HepG2 (cell line): ENCODE results near the gene NBL1. TPM values are rescaled to one million over a fixed set of nuclear protein-coding genes. Genes with fewer than 3 reads are reported as not detected.

Experiments used
- ARID2 ChIP-seq: sonication (generic); formaldehyde crosslinking; IDR thresholded peaks from 2 replicates; pipeline ENCODE4 v1.8.1; 2022; ENCODE audit warnings: mild to moderate bottlenecking, missing genetic modification reagents, borderline replicate concordance
- FOSL2 ChIP-seq: sonication (generic); formaldehyde crosslinking; IDR thresholded peaks from 2 replicates; pipeline ENCODE4 v1.4.0; 2020; ENCODE audit warnings: missing genetic modification reagents
- FOXA3 ChIP-seq: IDR thresholded peaks from 2 replicates; pipeline ENCODE4 v1.6.1; 2016; ENCODE audit warnings: missing genetic modification reagents, missing compliant biosample characterization
- GPN1 ChIP-seq: sonication (generic); formaldehyde crosslinking; IDR thresholded peaks from 2 replicates; pipeline ENCODE4 v1.5.1; 2020; ENCODE audit warnings: missing genetic modification reagents, borderline replicate concordance
- HCFC1 ChIP-seq: fragments of 150-350 bp; IDR thresholded peaks from 2 replicates; pipeline ENCODE4 v1.6.1; 2014; ENCODE audit warnings: low read depth, low read length
- HNF4A ChIP-seq: sonication (generic); formaldehyde crosslinking; IDR thresholded peaks from 2 replicates; pipeline ENCODE4 v1.4.0; 2020; ENCODE audit warnings: missing genetic modification reagents
- MED1 ChIP-seq: sonication (generic); formaldehyde crosslinking; IDR thresholded peaks from 2 replicates; pipeline ENCODE4 v1.4.0; 2020; ENCODE audit warnings: missing genetic modification reagents
- PLRG1 ChIP-seq: fragments of 450-650 bp; conservative IDR thresholded peaks from 2 replicates; pipeline ENCODE4 v1.6.1; 2016
- RARG ChIP-seq: sonication (generic); formaldehyde crosslinking; IDR thresholded peaks from 2 replicates; pipeline ENCODE4 v1.4.0; 2020; ENCODE audit warnings: low read depth, mild to moderate bottlenecking, missing genetic modification reagents
- REPIN1 ChIP-seq: sonication (generic); formaldehyde crosslinking; IDR thresholded peaks from 2 replicates; pipeline ENCODE4 v1.8.0; 2022; ENCODE audit warnings: missing genetic modification reagents, low read depth, mild to moderate bottlenecking, borderline replicate concordance
- REXO4 ChIP-seq: sonication (generic); formaldehyde crosslinking; IDR thresholded peaks from 2 replicates; pipeline ENCODE4 v1.8.0; 2022; ENCODE audit warnings: missing genetic modification reagents, mild to moderate bottlenecking, borderline replicate concordance
- SAP130 ChIP-seq: IDR thresholded peaks from 2 replicates; pipeline ENCODE4 v1.6.1; 2016; ENCODE audit warnings: low read depth
- SRSF4 ChIP-seq: fragments of 200-400 bp; formaldehyde crosslinking; IDR thresholded peaks from one replicate; pipeline ENCODE4 v1.6.1; 2018; ENCODE audit warnings: mild to moderate bottlenecking, low read depth, low read length, moderate library complexity; ENCODE audit not compliant: poor library complexity, severe bottlenecking
- TRIM24 ChIP-seq: sonication (generic); formaldehyde crosslinking; IDR thresholded peaks from 2 replicates; pipeline ENCODE4 v1.8.0; 2022; ENCODE audit warnings: mild to moderate bottlenecking, missing genetic modification reagents
- ZNF331 ChIP-seq: sonication (generic); formaldehyde crosslinking; IDR thresholded peaks from 2 replicates; pipeline ENCODE4 v1.4.0; 2020; ENCODE audit warnings: missing genetic modification reagents
- ZNF343 ChIP-seq: sonication (generic); formaldehyde crosslinking; IDR thresholded peaks from 2 replicates; pipeline ENCODE4 v1.4.0; 2020; ENCODE audit warnings: mild to moderate bottlenecking, missing genetic modification reagents
- ZNF44 ChIP-seq: sonication (generic); formaldehyde crosslinking; IDR thresholded peaks from 2 replicates; pipeline ENCODE4 v1.5.1; 2020; ENCODE audit warnings: mild to moderate bottlenecking, missing genetic modification reagents
- ZNF460 ChIP-seq: sonication (generic); formaldehyde crosslinking; IDR thresholded peaks from 2 replicates; pipeline ENCODE4 v1.5.1; 2020; ENCODE audit warnings: missing genetic modification reagents, mild to moderate bottlenecking, borderline replicate concordance
- ZNF549 ChIP-seq: sonication (generic); formaldehyde crosslinking; IDR thresholded peaks from 2 replicates; pipeline ENCODE4 v1.5.0; 2020; ENCODE audit warnings: missing genetic modification reagents
- ZNF709 ChIP-seq: sonication (generic); formaldehyde crosslinking; IDR thresholded peaks from 2 replicates; pipeline ENCODE4 v1.5.0; 2020; ENCODE audit warnings: mild to moderate bottlenecking, missing genetic modification reagents
- polyA plus RNA-seq, 8 experiments: library from polyadenylated mRNA; depleted of rRNA in 3 of 8; stranded (reverse) in 7 of 8; unstranded in 1 of 8; fragments of >200 nt; fragmentation: Illumina TruSeq in 4 of 8; extraction: Trizol in 4 of 8; gene quantifications; 2 replicates each; pipeline versions ENCODE4 v1.2.1 to v1.2.3, GENCODE V29; 2011 to 2016; ENCODE audit warnings: low read depth in 4 of 8, missing spikeins in 1 of 8, mixed read lengths in 1 of 8; ENCODE audit not compliant: insufficient read depth in 1 of 8
- total RNA-seq, 5 experiments: library from RNA; depleted of rRNA; stranded (reverse); fragments of >200 nt; fragmentation: Illumina TruSeq; extraction: Trizol; gene quantifications; 2 replicates each; pipeline ENCODE4 v1.2.3, GENCODE V29; 2016; ENCODE audit warnings: low read depth in 1 of 5
- TF ChIP-seq, protein P1 (sequence below): sonication (generic); formaldehyde crosslinking; IDR thresholded peaks from 2 replicates; pipeline ENCODE4 v1.4.0; 2020; ENCODE audit warnings: missing genetic modification reagents
- TF ChIP-seq, protein P2 (sequence below): sonication (generic); formaldehyde crosslinking; IDR thresholded peaks from 2 replicates; pipeline ENCODE4 v1.4.0; 2020; ENCODE audit warnings: mild to moderate bottlenecking, missing genetic modification reagents
- TF ChIP-seq, protein P3 (sequence below): sonication (generic); formaldehyde crosslinking; IDR thresholded peaks from 2 replicates; pipeline ENCODE4 v1.5.0; 2020; ENCODE audit warnings: mild to moderate bottlenecking, missing genetic modification reagents
- TF ChIP-seq, protein P4 (sequence below): IDR thresholded peaks from 2 replicates; pipeline ENCODE4 v1.6.1; 2018; ENCODE audit warnings: missing genetic modification reagents
- TF ChIP-seq, protein P5 (sequence below): sonication (generic); formaldehyde crosslinking; IDR thresholded peaks from 2 replicates; pipeline ENCODE4 v1.5.0; 2020; ENCODE audit warnings: mild to moderate bottlenecking, missing genetic modification reagents

The NBL1 gene
- total and polyA plus RNA-seq, 2 of the 13 experiments (the other 11 are each of a cell fraction or from before 2014, with no cell fraction given) = 2.7 to 13.8 TPM

DNA sequence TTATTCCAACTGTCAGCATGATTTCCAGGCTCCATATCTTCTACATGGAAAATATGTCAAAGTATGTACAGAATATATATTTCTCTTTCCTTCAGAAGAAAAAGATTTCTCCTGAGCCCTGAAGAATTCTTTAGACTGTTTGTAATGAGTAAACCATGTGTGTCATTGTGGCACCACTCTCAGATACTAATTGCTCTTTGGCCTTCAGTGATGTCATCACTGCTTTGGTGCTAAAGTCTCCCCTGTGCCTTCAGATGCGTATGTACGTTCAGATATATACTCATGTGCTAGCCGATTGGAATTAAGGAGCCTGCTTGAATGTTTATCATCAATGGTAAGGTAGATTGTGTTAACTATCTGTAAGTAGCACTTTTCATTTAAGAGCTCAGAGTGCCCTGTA is 20.6 kb upstream of the NBL1 start (continued):
- TF ChIP-seq, protein P1, sequence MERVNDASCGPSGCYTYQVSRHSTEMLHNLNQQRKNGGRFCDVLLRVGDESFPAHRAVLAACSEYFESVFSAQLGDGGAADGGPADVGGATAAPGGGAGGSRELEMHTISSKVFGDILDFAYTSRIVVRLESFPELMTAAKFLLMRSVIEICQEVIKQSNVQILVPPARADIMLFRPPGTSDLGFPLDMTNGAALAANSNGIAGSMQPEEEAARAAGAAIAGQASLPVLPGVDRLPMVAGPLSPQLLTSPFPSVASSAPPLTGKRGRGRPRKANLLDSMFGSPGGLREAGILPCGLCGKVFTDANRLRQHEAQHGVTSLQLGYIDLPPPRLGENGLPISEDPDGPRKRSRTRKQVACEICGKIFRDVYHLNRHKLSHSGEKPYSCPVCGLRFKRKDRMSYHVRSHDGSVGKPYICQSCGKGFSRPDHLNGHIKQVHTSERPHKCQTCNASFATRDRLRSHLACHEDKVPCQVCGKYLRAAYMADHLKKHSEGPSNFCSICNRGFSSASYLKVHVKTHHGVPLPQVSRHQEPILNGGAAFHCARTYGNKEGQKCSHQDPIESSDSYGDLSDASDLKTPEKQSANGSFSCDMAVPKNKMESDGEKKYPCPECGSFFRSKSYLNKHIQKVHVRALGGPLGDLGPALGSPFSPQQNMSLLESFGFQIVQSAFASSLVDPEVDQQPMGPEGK = no peak
- TF ChIP-seq ZNF549 (CRISPR knock-in tag) (no peak), FOXA3 (CRISPR knock-in tag) (peak; percentile 15; the same call in 1 of the 2 replicates), SRSF4 (no peak), ZNF343 (CRISPR knock-in tag) (no peak), REPIN1 (CRISPR knock-in tag) (no peak), TRIM24 (CRISPR knock-in tag) (no peak), GPN1 (no peak), RARG (CRISPR knock-in tag) (no peak), HNF4A (peak; percentile 66), ZNF460 (CRISPR knock-in tag) (no peak), ZNF331 (no peak), PLRG1 (no peak), ZNF709 (CRISPR knock-in tag) (no peak), SAP130 (CRISPR knock-in tag) (peak; percentile 31; the same call in 1 of the 2 replicates), ARID2 (no peak), REXO4 (no peak), MED1 (CRISPR knock-in tag) (no peak), FOSL2 (CRISPR knock-in tag) (no peak), HCFC1 (no peak), ZNF44 (CRISPR knock-in tag) (no peak)
- TF ChIP-seq, protein P2, sequence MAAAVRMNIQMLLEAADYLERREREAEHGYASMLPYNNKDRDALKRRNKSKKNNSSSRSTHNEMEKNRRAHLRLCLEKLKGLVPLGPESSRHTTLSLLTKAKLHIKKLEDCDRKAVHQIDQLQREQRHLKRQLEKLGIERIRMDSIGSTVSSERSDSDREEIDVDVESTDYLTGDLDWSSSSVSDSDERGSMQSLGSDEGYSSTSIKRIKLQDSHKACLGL = no peak
- TF ChIP-seq, protein P3, sequence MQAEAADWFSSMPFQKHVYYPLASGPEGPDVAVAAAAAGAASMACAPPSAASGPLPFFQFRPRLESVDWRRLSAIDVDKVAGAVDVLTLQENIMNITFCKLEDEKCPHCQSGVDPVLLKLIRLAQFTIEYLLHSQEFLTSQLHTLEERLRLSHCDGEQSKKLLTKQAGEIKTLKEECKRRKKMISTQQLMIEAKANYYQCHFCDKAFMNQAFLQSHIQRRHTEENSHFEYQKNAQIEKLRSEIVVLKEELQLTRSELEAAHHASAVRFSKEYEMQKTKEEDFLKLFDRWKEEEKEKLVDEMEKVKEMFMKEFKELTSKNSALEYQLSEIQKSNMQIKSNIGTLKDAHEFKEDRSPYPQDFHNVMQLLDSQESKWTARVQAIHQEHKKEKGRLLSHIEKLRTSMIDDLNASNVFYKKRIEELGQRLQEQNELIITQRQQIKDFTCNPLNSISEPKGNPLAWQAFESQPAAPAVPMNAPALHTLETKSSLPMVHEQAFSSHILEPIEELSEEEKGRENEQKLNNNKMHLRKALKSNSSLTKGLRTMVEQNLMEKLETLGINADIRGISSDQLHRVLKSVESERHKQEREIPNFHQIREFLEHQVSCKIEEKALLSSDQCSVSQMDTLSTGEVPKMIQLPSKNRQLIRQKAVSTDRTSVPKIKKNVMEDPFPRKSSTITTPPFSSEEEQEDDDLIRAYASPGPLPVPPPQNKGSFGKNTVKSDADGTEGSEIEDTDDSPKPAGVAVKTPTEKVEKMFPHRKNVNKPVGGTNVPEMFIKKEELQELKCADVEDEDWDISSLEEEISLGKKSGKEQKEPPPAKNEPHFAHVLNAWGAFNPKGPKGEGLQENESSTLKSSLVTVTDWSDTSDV = no peak
- TF ChIP-seq, protein P4, sequence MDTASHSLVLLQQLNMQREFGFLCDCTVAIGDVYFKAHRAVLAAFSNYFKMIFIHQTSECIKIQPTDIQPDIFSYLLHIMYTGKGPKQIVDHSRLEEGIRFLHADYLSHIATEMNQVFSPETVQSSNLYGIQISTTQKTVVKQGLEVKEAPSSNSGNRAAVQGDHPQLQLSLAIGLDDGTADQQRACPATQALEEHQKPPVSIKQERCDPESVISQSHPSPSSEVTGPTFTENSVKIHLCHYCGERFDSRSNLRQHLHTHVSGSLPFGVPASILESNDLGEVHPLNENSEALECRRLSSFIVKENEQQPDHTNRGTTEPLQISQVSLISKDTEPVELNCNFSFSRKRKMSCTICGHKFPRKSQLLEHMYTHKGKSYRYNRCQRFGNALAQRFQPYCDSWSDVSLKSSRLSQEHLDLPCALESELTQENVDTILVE (CRISPR knock-in tag) = no peak
- TF ChIP-seq, protein P5, sequence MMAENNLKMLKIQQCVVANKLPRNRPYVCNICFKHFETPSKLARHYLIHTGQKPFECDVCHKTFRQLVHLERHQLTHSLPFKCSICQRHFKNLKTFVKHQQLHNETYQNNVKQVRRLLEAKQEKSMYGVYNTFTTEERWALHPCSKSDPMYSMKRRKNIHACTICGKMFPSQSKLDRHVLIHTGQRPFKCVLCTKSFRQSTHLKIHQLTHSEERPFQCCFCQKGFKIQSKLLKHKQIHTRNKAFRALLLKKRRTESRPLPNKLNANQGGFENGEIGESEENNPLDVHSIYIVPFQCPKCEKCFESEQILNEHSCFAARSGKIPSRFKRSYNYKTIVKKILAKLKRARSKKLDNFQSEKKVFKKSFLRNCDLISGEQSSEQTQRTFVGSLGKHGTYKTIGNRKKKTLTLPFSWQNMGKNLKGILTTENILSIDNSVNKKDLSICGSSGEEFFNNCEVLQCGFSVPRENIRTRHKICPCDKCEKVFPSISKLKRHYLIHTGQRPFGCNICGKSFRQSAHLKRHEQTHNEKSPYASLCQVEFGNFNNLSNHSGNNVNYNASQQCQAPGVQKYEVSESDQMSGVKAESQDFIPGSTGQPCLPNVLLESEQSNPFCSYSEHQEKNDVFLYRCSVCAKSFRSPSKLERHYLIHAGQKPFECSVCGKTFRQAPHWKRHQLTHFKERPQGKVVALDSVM (CRISPR knock-in tag) = no peak
